Skin of body (tissue), 2 donors: ENCODE results near the gene FOXI1. TPM values are rescaled to one million over a fixed set of nuclear protein-coding genes. Genes with fewer than 3 reads are reported as not detected.

Experiments used
- DNase-seq: peaks from one replicate; lab custom pipeline; 2025; lab: John Stamatoyannopoulos, UW
- total RNA-seq: library from RNA; depleted of rRNA; stranded (reverse); fragments of >200 nt; gene quantifications from one replicate; pipeline ENCODE4 v1.2.3, GENCODE V29; 2014

FOXI1 gene
- total RNA-seq = 0.10 TPM

DNA sequence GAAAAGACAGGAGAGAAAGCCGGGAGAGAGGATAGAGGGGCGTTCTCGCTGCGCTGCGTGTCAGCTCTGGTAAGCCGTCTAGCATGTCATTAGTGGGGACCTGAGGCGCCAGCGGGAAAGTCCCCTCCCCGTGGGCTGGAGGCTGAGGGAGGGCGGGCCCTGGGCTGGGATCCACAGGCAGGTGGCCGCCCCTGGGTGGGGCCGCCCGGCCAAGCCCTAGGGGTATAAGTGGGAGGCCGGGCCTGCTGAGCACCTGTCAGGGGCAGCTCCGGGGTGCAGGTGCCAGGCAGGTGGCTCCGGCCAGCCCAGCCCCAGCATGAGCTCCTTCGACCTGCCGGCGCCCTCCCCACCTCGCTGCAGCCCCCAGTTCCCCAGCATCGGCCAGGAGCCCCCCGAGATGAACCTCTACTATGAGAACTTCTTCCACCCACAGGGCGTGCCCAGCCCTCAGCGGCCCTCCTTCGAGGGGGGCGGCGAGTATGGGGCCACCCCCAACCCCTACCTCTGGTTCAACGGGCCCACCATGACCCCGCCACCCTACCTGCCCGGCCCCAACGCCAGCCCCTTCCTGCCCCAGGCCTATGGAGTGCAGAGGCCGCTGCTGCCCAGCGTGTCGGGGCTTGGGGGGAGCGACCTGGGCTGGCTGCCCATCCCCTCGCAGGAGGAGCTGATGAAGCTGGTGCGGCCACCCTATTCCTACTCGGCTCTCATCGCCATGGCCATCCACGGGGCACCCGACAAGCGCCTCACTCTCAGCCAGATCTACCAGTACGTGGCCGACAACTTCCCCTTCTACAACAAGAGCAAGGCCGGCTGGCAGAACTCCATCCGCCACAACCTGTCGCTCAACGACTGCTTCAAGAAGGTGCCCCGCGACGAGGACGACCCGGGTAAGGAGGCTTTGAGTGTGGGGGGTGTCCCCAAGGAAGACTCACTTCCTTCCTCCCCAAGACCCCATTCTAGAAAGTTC, at the start of gene FOXI1:
TSS of gene FOXI1 (plus strand) at position 256 of the 970 bp plus-strand sequence. CDS start at position 317, 61 bp downstream.
- DNase-seq = no peak

DNA sequence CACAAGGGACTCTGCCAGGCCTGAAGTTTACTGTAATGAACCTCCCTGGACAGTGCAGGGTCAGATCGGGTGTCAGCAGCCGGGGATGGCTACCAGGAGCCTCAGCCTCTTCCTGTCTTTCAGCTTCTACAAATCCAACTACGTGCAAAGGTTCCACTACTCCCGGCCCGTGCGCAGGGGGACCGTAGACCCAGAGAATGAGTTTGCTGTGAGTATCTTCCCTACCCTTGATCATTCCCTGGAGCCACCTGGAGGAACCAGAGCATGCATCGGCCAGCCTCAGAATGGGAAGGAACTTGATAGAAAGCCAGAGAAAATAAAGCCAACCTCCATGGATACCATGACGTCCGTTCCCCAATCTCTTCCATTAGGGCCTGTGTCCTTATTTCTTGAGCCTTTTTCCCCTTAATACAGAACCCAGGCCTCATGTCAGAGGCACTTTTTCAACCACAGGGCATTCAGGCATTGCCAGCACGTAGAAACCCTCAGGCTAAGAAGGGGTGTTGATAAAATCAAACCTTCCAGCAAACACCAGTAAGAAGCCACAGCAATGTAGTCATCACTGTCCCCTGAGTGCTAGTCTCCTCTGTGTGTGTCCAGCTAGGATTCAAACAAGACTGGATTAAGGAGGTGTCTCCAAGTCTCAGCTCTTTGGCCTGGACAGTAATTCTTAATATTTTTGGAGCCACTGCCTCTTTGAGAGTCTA, 49.0 kb upstream of the FOXI1 start:
- DNase-seq = no peak

DNA sequence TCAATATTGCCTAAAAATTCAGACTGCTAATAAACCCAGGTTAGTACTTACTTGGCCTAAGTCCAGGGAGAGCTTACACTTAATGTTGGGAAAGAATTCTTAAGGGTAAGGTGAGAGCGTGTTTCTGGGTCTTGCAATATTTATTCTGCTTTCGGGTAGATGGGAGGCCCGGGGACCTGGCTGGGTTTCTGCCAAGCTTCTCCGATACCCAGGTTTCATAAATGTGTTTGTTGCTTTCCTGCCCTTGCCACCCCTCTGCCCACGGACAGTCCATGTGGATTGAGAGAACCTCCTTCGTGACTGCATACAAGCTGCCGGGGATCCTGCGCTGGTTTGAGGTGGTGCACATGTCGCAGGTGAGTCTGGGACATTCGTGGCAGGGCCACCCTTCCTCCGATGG, 48.4 kb upstream of the FOXI1 start:
- DNase-seq = no peak

DNA sequence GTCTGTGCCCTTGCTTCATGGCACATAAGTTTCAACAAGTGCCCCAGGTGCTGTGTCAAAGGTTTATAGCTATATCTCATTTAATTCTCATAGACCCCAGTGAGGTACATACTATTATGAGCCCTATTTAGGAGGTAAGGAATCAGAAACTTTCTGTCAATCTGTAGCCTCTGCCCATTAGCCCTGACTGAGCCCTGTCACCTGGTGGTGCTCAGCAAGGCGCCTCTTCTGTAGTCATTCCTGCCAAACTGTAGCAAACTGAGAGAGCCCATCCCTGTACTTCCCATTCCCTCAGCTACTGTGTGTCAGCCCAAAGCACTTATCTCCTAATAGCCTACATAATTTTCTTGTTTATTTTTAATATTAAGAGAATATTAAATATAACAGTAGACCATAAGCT, 46.5 kb upstream of the FOXI1 start:
- DNase-seq = no peak

DNA sequence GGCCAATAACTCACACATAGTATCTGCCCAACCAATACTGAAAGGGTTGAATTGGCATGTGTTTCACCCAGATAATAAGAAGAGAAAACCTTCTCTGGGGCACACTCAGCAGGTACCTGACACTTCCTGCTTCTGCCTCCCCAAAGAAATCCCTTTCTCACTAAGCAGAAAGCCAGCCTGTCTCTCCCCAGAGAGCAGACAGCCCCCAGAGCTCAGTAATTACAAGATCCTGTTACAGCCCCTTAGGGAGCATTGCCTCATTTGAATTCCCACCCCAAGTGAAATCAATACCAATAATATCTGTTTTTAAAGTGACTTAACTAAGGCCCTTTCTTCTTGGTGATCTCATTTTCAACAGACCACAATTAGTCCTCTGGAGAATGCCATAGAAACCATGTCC, 38.5 kb upstream of the FOXI1 start:
- no peak for DNase-seq

DNA sequence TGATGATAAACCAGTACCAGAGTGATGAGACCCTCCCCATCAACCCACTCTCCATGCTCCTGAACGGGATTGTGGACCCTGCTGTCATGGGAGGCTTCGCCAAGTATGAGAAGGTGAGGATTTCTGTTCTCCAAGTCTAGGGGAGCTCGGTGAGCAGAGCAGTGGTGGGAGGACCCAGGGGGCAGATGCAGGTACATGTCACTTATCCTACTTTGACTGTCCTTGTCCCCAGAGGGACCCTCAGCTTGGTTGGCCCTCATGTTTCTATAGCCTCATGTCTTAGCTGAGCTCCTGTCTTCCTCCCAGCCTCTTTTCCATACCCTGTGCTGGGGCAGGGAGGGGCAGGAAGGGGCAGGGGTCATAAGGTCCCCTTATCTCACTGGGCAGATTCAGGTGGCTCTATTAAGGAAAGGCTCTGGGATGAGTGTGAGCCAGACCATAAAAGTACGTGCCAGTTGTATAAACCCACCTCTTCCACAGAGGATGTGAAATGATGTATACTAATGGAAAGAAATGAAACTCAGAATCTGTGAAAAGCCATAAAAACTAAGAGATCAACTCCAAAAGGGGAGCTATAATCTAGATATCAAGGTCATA, 38.0 kb upstream of the FOXI1 start:
- DNase-seq = no peak

DNA sequence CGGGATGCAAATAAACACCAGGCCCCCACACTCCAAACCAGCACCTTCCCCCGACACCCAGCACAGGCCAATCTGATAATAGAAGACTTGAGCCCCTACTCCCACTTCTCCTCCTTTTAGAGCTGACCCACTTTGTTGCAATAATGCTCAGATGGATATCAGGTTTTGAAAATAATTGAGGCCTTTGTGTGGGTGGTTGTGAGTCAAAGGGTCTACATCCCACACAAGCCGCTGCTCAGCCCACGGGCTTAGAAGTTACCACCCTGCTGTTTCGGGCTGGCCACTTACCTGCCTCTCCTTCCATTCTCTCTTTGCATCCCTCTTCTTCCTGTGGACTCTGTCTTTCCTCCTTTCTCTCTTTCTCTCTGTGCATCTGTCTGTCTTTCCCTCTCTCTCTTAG, 36.2 kb upstream of the FOXI1 start:
- no peak for DNase-seq

DNA sequence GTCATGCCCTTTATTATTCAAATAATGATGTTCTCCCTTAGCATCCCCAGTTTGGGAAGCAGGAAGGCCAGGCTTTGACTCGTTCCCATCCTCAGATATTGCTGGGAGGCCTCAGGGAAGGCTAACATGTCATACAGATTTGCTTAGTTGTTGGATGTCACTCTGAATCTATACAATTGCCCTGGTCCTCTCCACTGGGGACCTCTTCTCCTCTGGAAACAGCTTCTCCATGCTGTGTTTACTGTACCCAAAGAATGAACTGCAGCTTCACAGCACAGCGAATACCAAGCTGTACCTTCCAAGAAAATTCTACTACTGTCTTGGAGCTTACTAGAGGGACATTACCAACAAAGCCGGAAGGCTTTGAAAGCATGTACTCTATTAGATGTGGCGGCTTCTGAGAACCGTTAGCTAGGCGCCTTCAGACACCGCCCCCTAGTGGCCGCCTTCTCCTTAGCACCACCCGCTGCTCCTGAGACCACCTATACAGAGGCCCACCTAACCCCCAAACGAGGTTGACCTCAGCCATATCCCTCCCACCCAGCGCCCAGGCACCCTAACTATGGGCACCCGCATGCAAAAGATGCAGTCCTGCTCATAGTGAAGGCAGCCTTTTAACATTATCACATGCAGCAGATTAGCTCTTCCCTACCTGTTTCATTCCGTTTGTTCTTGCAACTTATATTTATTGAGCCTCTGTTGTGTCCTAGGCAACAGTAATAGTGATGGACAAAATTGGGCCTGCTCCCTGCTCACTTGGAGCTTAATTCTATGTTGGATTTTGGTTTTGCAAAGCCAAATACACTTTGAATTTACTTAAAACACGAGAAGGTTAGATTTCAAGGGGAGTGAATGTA, 34.9 kb upstream of the FOXI1 start:
- no peak for DNase-seq

DNA sequence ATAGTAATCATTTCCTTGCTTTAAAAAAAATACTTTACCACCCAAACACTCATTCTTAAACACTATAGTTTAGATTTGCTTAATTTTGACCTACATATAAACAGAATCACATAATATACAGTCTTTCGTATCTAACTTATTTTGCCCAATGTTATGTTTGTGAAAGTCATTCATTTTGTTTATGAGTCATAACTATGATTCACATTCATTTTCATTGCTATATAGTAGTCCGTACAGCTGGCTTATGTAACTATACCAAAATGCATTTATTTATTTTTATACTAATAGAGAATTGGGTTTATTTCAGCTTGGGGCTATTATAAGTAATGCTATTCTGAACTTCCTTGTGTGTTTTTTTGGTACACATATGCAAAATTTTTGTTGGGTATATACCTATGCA, 33.9 kb upstream of the FOXI1 start:
- no peak for DNase-seq

DNA sequence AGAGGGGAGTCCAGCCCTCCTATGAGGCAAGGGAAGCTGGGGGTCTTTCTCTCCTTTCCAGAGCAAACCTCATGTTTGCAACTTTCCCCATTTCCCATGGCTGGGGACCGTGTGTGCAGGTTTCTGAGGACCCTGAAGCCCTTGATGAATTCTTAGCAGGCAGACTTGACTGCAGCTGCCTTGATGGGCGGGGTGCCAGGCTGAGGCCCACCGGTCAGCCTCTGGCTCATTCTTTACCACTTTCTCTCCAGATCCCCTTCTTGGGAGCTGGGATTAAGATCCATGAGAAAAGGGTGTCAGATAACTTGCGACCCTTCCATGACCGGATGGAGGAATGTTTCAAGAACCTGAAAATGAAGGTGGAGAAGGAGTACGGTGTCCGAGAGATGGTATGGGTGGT, 30.0 kb upstream of the FOXI1 start:
- DNase-seq = no peak

DNA sequence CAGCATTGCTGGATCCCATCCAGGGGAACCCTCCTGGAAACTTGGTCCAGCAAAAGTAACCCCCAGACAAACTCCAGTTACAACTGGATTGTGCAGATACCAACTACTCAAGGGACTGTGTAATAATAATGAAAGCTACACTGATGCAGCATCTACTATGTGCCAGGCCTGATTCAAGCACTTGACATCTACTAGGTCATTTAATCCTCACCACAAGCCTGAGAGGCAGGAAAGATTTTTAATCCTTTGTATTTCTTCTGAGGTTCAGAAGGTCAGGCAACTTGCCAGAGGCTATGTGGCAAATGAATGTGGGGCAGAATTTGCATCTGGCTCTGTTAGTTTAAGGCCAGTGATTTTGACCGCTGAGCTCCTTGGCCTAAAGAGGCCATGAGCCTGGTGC, 29.5 kb upstream of the FOXI1 start:
- no peak for DNase-seq

DNA sequence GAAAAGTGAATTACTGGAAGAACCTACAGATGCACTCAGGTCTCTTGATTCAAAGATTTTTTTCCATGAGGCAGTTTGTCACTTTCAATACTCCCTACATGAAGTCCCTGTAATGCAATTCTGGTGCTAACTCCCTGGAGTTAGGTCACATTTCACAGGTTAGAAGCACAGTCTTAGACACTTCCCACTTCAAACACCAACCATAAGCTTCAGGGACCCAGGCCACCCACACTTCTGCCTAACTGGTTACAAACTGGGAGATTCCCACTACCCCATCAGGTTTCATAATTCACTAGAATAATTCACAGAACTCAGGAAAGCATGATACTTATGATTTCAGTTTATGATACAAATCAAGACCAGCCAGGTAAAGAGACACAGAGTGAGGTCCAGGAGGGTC, 29.0 kb upstream of the FOXI1 start:
- no peak for DNase-seq

DNA sequence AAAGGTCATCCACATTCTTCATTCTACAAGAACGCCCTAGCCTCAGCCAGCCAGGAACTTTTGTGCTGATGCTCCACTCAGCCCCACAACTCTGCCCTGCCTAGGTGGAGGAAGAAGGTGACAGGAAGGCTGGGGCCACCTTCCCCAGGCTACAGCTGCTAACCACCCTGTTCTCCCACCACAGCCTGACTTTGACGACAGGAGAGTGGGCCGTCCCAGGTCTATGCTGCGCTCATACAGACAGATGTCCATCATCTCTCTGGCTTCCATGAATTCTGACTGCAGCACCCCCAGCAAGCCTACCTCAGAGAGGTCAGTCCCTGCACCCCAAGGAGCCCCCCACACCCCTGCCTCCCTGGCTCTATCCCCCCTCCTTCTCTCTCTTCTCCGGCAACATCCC, 28.2 kb upstream of the FOXI1 start:
- no peak for DNase-seq

DNA sequence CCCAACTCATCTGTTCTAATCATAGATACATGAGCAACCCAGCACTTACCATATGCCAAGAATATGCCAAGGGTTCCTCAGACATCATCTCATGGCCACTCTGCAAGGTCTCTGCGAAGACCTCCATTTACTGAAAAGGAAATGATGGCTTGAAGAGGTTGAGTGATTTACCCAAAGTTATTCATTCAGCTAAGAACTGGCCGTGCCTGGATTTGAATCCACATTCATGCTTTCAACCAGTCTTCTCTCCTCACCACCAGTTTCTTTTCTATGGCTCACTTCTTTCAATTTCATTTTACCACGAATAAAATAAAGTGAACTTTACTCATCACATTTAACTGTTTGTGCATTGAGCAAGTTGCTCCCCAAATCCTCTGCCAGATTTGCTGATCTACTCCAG, 27.2 kb upstream of the FOXI1 start:
- no peak for DNase-seq

DNA sequence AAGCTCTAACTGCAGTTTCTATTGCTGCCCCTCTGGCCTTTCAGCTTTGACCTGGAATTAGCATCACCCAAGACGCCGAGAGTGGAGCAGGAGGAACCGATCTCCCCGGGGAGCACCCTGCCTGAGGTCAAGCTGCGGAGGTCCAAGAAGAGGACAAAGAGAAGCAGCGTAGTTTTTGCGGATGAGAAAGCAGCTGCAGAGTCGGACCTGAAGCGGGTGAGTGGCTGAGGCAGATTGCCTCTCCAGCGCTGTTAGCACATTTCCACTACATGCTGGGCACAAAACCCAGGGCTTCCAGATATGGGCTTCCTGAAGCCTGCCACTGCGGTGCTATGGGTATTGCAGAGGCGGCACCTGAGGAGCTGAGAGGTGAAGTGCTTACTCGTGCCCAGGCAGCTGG, 26.8 kb upstream of the FOXI1 start:
- DNase-seq = no peak

DNA sequence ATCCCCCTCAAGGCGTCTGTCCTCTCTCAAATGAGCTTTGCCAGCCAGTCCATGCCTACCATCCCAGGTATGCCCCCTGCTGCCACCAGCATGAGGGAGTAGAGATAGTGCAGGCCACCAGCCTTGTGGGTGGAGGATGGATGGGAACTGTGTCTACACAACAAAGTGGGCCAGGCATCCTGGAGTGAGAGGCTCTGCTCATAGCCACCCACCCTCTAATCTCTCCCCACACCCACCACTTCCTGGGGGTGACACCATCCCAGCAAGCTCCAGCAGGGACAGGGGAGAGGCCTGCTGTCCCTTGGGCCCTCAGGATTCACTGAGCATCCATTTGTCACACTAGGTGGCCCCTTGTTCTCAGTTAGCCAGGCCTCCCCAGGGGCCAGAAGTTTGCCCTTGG, 25.5 kb upstream of the FOXI1 start:
- DNase-seq = no peak

DNA sequence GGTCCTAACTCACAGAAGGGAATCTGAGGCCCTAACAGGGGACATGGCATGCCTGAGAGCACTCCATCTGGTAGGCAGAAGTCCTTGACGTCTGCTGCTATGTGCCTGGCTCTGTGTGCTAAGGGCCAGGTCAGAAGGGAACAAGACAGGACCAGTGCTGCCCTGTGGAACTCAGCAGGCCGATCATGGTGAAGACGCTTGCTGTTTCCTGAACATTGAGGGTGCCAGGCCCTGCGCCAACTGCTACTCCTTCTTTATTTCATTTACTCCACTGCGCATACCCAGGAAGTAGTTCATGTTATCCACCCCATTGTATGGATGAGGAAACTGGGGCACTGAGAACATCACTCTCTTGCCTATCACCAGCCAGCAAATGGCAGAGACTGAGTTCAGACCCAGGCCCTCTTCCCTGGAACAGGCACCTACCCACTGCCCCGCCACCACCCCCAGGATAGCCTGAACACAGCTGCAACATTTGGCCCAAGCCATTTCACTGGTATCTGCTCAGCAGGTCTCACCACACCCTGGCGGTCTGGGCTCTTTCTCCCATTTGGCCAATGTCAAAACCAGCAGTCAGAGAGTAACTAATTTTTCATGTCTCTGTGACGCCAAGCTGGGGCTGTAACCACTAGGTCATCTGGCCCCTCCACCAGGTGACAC, 24.8 kb upstream of the FOXI1 start:
- no peak for DNase-seq

DNA sequence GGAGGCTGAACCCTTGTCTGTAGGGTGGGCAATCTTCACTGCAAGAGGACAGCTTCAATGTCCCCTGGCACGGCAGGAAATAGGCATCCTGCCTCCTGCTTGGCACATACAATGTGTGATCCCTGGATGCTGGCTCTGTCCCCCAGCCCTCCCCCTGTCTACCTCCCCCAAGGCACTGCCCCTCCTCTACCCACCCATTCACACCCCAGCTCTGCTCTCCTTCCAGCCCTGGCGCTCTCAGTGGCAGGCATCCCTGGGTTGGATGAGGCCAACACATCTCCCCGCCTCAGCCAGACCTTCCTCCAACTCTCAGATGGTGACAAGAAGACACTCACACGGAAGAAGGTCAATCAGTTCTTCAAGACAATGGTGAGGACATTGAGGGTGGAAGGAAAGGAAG, 24.1 kb upstream of the FOXI1 start:
- no peak for DNase-seq

DNA sequence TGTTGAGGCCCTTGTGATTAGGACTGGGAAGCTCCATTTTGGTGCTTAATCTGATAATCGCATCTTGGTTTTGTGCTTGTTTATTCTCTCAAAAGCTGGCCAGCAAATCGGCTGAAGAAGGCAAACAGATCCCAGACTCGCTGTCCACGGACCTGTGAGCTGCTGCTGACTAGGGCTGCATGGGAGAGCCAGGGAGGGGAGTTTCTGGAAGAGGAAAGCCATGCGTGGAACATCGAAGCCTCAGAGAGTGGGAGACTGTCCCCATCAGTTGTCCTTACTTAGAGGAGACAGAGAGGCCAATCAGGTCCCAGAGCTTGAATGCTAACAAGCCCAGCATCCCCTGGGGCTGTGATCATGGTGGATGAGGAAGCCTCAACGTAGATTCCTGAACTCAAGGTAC, 23.0 kb upstream of the FOXI1 start:
- no peak for DNase-seq

DNA sequence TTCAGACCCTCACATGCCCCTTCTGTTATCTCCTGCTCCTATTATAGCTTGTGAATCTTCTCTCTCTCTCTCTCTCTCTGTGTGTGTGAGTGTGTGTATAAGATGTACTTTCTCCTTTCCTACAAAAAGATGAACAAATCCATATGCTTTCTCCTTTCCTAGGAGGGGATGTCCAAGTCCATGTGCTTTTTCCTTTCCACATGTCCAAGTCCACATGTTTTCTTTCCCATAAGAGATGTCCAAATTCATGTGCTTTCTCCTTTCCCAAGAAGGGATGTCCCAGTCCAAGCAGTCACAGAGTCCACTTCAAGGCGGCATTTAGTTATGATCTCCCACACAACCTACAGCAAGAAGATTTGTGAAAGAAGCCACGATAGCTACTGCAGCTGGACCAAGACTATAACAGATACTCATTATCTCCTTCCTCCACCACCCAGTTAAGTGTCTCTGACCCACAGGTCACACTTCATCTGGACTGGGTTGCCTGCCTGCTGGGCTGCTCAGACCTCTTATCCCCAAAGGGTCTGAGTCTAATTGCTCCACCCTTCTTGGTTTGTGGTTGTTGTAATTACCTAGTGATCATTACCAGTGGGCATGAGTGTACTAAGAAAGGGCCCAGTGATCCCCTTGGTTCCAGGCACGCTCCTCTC, 18.4 kb upstream of the FOXI1 start:
- DNase-seq = no peak
